GM12878 (cell line): ENCODE measurements around the gene PTPRS.

Source experiments
- BHLHE40 ChIP-seq, 2 experiments: fragments of 450-650 bp in 1 of 2; IDR thresholded peaks; 2 replicates each; pipeline ENCODE4 v1.6.1; 2011 to 2017; ENCODE audit warnings: low read depth in 2 of 2, borderline replicate concordance in 1 of 2, improper control_type of control experiment in 1 of 2, low read length in 1 of 2, mild to moderate bottlenecking in 1 of 2
- CBX5 ChIP-seq: sonication (generic); IDR thresholded peaks from 2 replicates; pipeline ENCODE4 v1.6.1; 2016; ENCODE audit warnings: low read depth, moderate library complexity, mild to moderate bottlenecking, inconsistent platforms
- CHD1 ChIP-seq: IDR thresholded peaks from 2 replicates; pipeline ENCODE4 v1.6.1; 2012; ENCODE audit warnings: low read depth, low read length, improper control_type of control experiment
- ESRRA ChIP-seq: IDR thresholded peaks from 2 replicates; pipeline ENCODE4 v1.6.1; 2012; ENCODE audit warnings: mild to moderate bottlenecking, low read length, improper control_type of control experiment
- NBN ChIP-seq: fragments of 450-650 bp; IDR thresholded peaks from 2 replicates; pipeline ENCODE4 v1.6.1; 2016
- NFXL1 ChIP-seq: fragments of 450-650 bp; IDR thresholded peaks from 2 replicates; pipeline ENCODE4 v1.6.1; 2017; ENCODE audit warnings: antibody characterized with exemption, mild to moderate bottlenecking, borderline replicate concordance
- POLR2A ChIP-seq: IDR thresholded peaks from 2 replicates; pipeline ENCODE4 v1.6.1; 2011; ENCODE audit warnings: low read depth, mild to moderate bottlenecking, low read length
- POLR2AphosphoS5 ChIP-seq: IDR thresholded peaks from 2 replicates; pipeline ENCODE4 v1.6.1; 2011; ENCODE audit warnings: mild to moderate bottlenecking, low read length, inconsistent platforms
- SMARCA5 ChIP-seq: fragments of 450-650 bp; IDR thresholded peaks from 2 replicates; pipeline ENCODE4 v1.6.1; 2017; ENCODE audit warnings: mild to moderate bottlenecking
- YBX1 ChIP-seq: fragments of 450-650 bp; IDR thresholded peaks from 2 replicates; pipeline ENCODE4 v1.6.1; 2016; ENCODE audit warnings: antibody characterized with exemption
- ZBED1 ChIP-seq: IDR thresholded peaks from 2 replicates; pipeline ENCODE4 v1.6.1; 2016; ENCODE audit warnings: borderline replicate concordance
- TF ChIP-seq, protein P1 (sequence below), 3 experiments: IDR thresholded peaks in 2 of 3; conservative IDR thresholded peaks in 1 of 3; 2 replicates each; pipeline ENCODE4 v1.5.1; 2011; ENCODE audit warnings: low read depth in 3 of 3, low read length in 3 of 3, mild to moderate bottlenecking in 3 of 3, control low read depth in 2 of 3, moderate library complexity in 2 of 3, inconsistent platforms in 1 of 3, mixed read lengths in 1 of 3; ENCODE audit not compliant: control insufficient read depth in 2 of 3, insufficient read depth in 1 of 3; ENCODE audit errors: extremely low read depth in 1 of 3
- TF ChIP-seq, protein P2 (sequence below): fragments of 450-650 bp; IDR thresholded peaks from 2 replicates; pipeline ENCODE4 v1.6.1; 2017; ENCODE audit warnings: mild to moderate bottlenecking
- TF ChIP-seq, protein P3 (sequence below): IDR thresholded peaks from 2 replicates; pipeline ENCODE4 v1.6.1; 2011; ENCODE audit warnings: mild to moderate bottlenecking, low read depth, low read length, moderate library complexity; ENCODE audit not compliant: insufficient replicate concordance

DNA sequence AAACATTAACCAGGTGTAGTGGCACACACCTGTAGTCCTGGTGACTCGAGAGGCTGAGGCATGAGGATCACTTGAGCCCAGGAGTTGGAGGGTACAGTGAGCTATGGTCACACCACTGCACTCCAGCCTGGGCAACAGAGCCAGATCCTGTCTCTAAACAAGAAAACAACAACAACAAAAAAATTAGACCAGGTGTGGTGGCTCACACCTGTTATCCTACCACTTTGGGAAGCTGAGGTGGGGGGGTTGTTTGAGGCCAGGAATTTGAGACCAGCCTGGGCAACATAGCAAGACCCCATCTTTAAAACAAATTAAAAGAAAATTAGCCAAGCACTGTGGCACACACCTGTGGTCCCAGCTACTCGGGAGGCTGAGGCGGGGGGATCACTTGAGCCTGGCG, 20.8 kb upstream of the PTPRS start:
- TF ChIP-seq, protein P1, sequence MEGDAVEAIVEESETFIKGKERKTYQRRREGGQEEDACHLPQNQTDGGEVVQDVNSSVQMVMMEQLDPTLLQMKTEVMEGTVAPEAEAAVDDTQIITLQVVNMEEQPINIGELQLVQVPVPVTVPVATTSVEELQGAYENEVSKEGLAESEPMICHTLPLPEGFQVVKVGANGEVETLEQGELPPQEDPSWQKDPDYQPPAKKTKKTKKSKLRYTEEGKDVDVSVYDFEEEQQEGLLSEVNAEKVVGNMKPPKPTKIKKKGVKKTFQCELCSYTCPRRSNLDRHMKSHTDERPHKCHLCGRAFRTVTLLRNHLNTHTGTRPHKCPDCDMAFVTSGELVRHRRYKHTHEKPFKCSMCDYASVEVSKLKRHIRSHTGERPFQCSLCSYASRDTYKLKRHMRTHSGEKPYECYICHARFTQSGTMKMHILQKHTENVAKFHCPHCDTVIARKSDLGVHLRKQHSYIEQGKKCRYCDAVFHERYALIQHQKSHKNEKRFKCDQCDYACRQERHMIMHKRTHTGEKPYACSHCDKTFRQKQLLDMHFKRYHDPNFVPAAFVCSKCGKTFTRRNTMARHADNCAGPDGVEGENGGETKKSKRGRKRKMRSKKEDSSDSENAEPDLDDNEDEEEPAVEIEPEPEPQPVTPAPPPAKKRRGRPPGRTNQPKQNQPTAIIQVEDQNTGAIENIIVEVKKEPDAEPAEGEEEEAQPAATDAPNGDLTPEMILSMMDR (IDR thresholded peaks at IDR 0.05 in 2 of 3, conservative IDR thresholded peaks at IDR 0.05 in 1 of 3; ENCODE audit: control insufficient read depth in 2 of 3, extremely low read depth in 1 of 3, insufficient read depth in 1 of 3, low read depth in 3 of 3, low read length in 3 of 3) = no peak
- TF ChIP-seq BHLHE40 (IDR thresholded peaks at IDR 0.05; ENCODE audit: borderline replicate concordance in 1 of 2, low read depth in 2 of 2, low read length in 1 of 2) = no peak
- TF ChIP-seq, protein P2, sequence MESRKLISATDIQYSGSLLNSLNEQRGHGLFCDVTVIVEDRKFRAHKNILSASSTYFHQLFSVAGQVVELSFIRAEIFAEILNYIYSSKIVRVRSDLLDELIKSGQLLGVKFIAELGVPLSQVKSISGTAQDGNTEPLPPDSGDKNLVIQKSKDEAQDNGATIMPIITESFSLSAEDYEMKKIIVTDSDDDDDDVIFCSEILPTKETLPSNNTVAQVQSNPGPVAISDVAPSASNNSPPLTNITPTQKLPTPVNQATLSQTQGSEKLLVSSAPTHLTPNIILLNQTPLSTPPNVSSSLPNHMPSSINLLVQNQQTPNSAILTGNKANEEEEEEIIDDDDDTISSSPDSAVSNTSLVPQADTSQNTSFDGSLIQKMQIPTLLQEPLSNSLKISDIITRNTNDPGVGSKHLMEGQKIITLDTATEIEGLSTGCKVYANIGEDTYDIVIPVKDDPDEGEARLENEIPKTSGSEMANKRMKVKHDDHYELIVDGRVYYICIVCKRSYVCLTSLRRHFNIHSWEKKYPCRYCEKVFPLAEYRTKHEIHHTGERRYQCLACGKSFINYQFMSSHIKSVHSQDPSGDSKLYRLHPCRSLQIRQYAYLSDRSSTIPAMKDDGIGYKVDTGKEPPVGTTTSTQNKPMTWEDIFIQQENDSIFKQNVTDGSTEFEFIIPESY = no peak
- no peak for TF ChIP-seq NBN
- TF ChIP-seq YBX1 = no peak
- TF ChIP-seq POLR2AphosphoS5 = no peak
- TF ChIP-seq, protein P3, sequence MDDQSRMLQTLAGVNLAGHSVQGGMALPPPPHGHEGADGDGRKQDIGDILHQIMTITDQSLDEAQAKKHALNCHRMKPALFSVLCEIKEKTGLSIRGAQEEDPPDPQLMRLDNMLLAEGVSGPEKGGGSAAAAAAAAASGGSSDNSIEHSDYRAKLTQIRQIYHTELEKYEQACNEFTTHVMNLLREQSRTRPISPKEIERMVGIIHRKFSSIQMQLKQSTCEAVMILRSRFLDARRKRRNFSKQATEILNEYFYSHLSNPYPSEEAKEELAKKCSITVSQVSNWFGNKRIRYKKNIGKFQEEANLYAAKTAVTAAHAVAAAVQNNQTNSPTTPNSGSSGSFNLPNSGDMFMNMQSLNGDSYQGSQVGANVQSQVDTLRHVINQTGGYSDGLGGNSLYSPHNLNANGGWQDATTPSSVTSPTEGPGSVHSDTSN = no peak
- TF ChIP-seq NFXL1 = no peak
- no peak for TF ChIP-seq SMARCA5
- no peak for TF ChIP-seq CHD1
- TF ChIP-seq ESRRA = no peak
- no peak for TF ChIP-seq POLR2A
- no peak for TF ChIP-seq CBX5
- no peak for TF ChIP-seq ZBED1
